ENCODE results near the gene RGL3.
"Not testable (repeated sequence)": the region's sequence is repeated elsewhere in the genome, so short reads cannot be mapped to it uniquely, and the experiment has no call there.

Gene RGL3, protein sequence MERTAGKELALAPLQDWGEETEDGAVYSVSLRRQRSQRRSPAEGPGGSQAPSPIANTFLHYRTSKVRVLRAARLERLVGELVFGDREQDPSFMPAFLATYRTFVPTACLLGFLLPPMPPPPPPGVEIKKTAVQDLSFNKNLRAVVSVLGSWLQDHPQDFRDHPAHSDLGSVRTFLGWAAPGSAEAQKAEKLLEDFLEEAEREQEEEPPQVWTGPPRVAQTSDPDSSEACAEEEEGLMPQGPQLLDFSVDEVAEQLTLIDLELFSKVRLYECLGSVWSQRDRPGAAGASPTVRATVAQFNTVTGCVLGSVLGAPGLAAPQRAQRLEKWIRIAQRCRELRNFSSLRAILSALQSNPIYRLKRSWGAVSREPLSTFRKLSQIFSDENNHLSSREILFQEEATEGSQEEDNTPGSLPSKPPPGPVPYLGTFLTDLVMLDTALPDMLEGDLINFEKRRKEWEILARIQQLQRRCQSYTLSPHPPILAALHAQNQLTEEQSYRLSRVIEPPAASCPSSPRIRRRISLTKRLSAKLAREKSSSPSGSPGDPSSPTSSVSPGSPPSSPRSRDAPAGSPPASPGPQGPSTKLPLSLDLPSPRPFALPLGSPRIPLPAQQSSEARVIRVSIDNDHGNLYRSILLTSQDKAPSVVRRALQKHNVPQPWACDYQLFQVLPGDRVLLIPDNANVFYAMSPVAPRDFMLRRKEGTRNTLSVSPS

DNA sequence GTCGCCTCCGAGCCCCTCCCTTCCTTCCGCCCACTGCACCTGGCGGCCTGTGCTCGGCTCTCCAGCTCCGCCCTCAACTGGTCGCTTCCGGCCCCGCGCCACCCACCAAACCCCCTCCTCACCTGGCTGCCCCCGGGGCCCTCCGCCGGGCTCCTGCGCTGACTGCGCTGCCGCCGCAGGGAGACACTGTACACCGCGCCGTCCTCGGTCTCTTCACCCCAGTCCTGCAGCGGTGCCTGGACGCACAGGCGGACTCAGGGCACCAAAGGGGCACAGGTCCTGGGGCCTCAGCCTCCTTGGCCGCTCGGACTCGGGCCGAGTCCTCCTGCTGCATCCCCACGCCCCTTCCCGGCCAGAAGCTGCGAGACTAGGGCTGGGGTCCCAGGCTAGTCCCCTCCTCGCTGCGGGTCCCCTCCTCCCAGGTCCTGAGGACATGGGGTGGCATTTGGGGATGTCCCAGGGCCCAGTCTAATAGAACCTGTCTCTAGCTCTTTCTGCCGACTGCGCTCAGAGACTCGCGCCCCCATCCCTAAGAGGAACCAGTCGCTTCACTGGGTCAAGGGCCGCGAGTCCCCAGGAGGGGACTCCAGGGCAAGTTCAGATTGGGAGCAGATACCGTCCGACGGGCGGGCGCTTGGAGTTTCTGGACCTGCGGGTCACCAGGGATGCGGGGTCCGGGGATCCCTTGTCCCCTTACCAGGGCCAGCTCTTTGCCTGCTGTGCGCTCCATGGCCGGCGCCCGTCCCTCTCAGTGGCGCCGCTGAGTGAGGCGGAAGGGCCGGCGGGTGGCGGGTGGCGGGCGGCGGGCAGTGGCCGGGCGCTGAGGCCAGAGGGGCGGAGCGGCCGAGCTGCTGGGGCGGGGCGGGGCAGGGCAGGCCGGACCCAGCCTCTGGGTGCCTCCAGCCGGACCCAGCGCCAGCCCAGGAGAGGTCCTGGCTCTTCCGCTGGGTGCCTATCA is at the start of gene RGL3:
Gene RGL3, minus strand, starts transcription at position 766 of the 958 bp plus-strand sequence. Its CDS starts 36 bp downstream, at position 730.
- DNase-seq (ENCODE audit: low spot score), result peak; percentile 38
- in situ Hi-C loops (cut with MboI; ENCODE audit: low sequenced_read_pairs, unreplicated experiment), result no loop called here

DNA sequence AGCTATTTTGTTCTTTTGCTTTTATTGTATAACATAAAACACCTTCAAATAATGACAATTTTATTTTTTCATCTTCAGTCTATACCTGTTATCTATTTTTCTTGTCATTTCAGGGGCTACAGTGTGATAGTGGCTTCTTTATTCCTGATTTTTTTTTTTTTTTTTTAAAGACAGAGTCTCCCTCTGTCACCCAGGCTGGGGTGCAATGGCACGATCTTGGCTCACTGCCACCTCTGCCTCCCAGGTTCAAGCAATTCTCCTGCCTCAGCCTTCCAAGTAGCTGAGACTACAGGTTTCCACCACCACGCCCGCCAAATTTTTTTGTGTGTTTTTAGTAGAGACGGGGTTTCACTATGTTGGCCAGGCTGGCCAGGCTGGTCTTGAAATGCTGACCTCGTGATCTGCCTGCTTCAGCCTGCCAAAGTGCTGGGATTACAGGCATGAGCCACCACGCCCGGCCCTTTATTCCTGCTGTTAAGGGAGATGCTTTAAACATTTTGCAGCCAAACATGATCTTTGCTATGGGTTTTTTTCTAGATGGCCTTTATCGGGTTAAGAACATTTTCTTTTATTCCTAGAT is 49.2 kb upstream of the RGL3 start:
- in situ Hi-C loops (cut with MboI; ENCODE audit: low sequenced_read_pairs, unreplicated experiment); DNase-seq (ENCODE audit: low spot score): not testable (repeated sequence)

More for the DNA sequence above, at the start of gene RGL3:
- TF ChIP-seq, protein P1, sequence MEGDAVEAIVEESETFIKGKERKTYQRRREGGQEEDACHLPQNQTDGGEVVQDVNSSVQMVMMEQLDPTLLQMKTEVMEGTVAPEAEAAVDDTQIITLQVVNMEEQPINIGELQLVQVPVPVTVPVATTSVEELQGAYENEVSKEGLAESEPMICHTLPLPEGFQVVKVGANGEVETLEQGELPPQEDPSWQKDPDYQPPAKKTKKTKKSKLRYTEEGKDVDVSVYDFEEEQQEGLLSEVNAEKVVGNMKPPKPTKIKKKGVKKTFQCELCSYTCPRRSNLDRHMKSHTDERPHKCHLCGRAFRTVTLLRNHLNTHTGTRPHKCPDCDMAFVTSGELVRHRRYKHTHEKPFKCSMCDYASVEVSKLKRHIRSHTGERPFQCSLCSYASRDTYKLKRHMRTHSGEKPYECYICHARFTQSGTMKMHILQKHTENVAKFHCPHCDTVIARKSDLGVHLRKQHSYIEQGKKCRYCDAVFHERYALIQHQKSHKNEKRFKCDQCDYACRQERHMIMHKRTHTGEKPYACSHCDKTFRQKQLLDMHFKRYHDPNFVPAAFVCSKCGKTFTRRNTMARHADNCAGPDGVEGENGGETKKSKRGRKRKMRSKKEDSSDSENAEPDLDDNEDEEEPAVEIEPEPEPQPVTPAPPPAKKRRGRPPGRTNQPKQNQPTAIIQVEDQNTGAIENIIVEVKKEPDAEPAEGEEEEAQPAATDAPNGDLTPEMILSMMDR (IDR thresholded peaks at IDR 0.05; ENCODE audit: borderline replicate concordance, control extremely low read depth, extremely low read depth, insufficient read depth, missing control alignments), result no peak

DNA sequence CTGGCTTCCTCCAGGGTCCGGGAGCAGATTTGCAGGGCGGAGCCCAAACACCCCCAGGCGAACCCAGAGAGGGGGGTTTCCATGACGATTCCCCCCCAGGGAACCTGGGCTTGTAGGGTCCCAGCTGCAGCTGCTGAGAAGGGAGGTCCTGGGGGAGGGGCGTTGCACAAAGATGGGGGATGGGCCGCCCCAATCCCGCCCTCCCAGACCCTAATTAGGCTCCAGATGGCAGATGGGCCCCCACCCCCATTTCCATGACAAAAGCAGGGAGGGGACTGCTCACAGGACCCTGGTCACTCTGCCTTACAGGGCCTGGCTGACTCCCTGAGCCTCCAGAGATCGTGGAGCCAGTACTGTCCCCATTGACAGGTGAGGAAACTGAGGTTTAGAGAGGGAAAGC is 46.5 kb upstream of the RGL3 start:
- DNase-seq (ENCODE audit: low spot score), result no peak
- in situ Hi-C loops (cut with MboI; ENCODE audit: low sequenced_read_pairs, unreplicated experiment), result no loop called here
- TF ChIP-seq, protein P1 (IDR thresholded peaks at IDR 0.05; ENCODE audit: borderline replicate concordance, control extremely low read depth, extremely low read depth, insufficient read depth, missing control alignments), result no peak

DNA sequence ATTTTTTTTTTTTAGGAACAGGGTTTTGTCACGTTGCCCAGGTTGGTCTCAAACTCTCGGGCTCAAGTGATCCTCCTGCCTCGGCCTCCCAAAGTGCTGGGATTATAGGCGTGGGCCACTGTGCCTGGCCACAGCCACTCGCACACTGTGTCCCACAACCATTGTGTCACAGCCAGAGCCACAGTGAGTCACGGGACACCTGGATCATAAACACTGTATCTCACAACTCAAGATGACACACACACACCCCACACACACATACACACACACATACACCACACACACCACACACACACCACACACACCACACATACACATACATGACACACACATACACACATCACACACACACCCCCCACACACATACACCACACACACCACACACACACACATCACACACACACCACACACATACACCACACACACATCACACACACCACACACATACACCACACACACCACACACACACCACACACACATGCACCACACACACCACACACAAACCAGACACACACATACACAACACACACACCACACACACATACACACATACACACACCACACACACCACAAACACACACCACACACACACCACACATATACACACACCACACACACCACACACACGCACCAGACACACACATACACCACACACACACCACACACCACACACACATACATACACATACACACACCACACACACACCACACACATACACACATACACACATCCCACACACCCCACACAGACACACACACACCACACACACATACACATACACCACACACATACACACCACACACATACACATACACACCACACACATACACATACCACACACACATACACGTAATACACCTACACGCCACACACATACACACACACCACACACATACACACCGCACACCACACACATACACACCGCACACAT is 45.5 kb upstream of the RGL3 start:
- no peak for DNase-seq (ENCODE audit: low spot score)
- TF ChIP-seq, protein P1 (IDR thresholded peaks at IDR 0.05; ENCODE audit: borderline replicate concordance, control extremely low read depth, extremely low read depth, insufficient read depth, missing control alignments), result no peak
- in situ Hi-C loops (cut with MboI; ENCODE audit: low sequenced_read_pairs, unreplicated experiment), result no loop called here

DNA sequence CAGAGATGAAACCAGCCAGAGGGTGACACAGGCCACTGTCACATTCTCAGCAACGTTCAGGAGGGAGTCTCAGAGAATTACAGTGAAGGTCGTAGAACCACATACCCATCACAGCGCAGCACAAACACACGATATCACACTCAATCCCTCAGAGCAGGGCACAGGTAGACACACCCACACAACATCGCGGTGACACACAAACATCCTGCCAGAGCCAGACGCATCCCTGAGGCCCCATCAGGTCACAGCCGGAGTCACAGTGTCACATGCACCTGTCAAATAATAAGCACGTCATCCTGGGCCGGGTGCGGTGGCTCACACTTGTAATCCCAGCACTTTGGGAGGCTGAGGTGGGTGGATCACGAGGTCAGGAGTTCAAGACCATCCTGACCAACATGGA is 44.3 kb upstream of the RGL3 start:
- in situ Hi-C loops (cut with MboI; ENCODE audit: low sequenced_read_pairs, unreplicated experiment), result no loop called here
- TF ChIP-seq, protein P1 (IDR thresholded peaks at IDR 0.05; ENCODE audit: borderline replicate concordance, control extremely low read depth, extremely low read depth, insufficient read depth, missing control alignments), result no peak
- no peak for DNase-seq (ENCODE audit: low spot score)

DNA sequence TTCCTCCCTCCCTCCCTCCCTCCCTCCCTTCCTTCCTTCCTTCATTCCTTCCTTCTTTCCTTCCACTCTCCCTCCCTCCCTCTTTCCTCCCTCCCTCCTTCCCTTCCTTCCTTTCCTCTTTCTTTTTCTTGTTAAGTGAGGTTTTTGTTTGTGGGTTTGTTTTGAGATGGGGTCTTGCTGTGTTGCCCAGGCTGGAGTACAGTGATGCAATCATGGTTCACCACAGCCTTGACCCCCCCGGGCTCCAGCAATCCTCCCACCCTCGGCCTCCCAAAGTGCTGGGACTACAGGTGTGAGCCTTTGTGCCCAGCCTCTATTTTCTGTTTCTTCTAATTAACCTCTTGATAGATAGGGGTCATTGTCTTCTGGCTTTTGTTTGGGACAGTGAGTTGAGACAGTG is 42.3 kb upstream of the RGL3 start:
- in situ Hi-C loops (cut with MboI; ENCODE audit: low sequenced_read_pairs, unreplicated experiment), result no loop called here
- TF ChIP-seq, protein P1 (IDR thresholded peaks at IDR 0.05; ENCODE audit: borderline replicate concordance, control extremely low read depth, extremely low read depth, insufficient read depth, missing control alignments), result no peak
- DNase-seq (ENCODE audit: low spot score), result no peak

Measured in GM13976 (cell line).